Measurements from ENCODE around the gene SDF2L1. TPM values are rescaled to one million over a fixed set of nuclear protein-coding genes. Genes with fewer than 3 reads are reported as not detected.
"Not testable (repeated sequence)": the region's sequence is repeated elsewhere in the genome, so short reads cannot be mapped to it uniquely, and the experiment has no call there.

The SDF2L1 gene
- total RNA-seq, 1 donor from 2014 or later: 24.0 TPM

DNA sequence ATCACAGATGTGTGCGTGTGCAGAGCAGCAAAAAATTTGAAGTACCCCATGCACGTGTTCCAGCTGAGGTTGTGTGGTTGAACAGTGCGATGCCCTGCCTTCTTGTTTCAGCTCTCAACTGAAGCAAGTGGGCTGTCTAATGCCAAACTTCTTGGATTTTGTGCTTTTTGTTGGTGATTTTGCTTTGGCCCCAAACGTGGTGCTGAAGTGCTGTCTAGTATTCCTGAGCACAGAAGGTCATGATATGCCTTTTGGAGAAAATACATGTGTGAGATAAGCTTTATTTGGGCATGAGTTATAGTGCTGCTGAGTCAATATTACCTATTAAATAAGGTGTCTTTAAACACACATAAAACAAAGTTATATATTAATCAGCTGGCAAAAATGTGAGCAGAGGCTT lies 26.4 kb upstream of the SDF2L1 start:
- H3K27ac Mint-ChIP-seq (ENCODE audit: unreplicated experiment): no peak overlapping the region
- H3K27me3 Mint-ChIP-seq (ENCODE audit: unreplicated experiment): peaks cover 9% of the 10 kb centered on the region
- no peak for DNase-seq
- no peak for TF ChIP-seq CTCF (IDR thresholded peaks at IDR 0.05; ENCODE audit: partially characterized antibody, unreplicated experiment)
- peaks cover 7% of the 10 kb centered on the region for H3K9me3 Mint-ChIP-seq (ENCODE audit: unreplicated experiment)
- H3K36me3 Mint-ChIP-seq (ENCODE audit: unreplicated experiment): no peaks in the 10 kb centered on the region
- H3K4me1 Mint-ChIP-seq (ENCODE audit: low read depth, unreplicated experiment): peaks cover 4% of the 10 kb centered on the region
- no peak overlapping the region for H3K4me3 Mint-ChIP-seq (ENCODE audit: unreplicated experiment)

DNA sequence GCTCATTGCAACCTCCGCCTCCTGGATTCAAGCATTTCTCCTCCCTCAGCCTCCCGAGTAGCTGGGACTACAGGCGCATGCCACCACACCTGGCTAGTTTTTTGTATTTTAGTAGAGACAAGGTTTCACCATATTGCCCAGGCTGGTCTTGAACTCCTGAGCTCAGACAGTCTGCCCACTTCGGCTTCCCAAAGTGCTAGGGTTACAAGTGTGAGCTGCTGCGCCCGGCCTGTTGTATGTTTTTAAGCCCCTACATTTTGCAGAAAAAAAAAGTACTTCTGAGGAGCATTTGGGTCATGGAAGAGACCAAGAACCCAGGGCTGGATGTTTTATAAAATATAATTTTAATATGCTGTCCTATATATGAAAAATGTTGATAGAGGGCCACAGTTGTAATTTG lies 24.8 kb upstream of the SDF2L1 start:
- H3K36me3 Mint-ChIP-seq (ENCODE audit: unreplicated experiment); H3K27ac Mint-ChIP-seq (ENCODE audit: unreplicated experiment); DNase-seq; H3K4me1 Mint-ChIP-seq (ENCODE audit: low read depth, unreplicated experiment); H3K4me3 Mint-ChIP-seq (ENCODE audit: unreplicated experiment); H3K27me3 Mint-ChIP-seq (ENCODE audit: unreplicated experiment); H3K9me3 Mint-ChIP-seq (ENCODE audit: unreplicated experiment): not testable (repeated sequence)

DNA sequence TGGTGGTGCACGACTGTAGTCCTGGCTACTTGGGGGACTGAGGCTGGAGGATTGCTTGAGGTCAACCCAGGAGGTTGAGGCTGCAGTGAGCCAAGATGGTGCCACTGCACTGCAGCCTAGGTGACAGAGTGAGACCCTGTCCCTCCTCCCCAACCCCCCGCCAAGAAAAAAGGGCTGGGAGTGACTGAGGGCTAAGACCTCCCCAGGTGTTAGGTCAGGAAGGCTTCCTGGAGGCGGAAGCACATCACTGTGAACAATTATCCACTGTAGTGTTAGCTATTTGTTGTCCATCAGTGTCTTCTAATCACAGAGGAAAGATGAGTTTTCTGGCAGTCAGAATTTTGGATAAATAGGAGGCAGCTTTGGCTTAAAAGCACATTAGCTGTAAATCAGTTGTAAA lies 21.1 kb upstream of the SDF2L1 start:
- H3K9me3 Mint-ChIP-seq (ENCODE audit: unreplicated experiment): peaks cover 11% of the 10 kb centered on the region
- TF ChIP-seq CTCF (IDR thresholded peaks at IDR 0.05; ENCODE audit: partially characterized antibody, unreplicated experiment): no peak

DNA sequence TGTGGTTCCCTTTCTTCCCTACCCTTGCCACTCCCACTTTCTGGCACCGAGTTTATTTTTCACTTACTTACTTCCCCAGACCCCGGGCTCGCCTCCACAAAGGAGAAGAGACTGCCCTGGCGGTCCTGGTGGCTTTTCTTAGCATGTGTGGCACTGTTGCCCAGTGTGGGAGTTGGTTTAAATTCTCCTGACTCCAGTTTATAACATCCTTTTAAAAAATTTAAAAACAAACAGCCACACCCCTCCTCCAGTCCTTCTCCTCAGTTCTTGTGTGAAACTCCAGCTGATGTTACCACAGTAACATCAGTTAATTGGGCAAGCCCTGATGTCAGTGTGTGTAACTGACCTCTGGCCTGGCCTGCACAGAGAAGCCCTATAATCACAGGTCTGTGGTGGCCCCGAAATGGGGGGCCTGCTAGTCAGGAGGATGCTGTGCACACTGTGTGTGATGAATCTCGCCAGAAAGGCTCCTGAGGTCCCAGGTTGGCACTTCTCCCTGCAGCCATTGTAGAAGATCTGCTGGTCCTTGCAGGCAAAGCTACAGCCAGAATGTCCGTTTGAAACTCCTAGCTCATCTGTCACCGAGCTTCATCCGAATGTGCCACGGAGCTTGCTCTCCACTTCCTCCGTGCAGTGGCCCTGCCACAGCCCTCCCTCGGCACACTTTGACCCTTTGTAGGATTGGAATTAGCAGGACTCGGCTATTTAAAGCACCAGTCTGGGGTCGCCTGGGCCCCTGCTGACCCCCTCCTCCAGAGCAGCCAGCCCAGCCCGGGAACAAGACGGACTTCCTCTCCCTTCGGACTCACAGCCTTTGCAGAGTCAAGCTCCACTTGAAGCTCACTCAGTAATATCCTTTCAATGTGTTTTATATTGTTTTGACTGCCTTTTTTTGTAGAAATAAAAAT lies 19.8 kb upstream of the SDF2L1 start:
- H3K9me3 Mint-ChIP-seq (ENCODE audit: unreplicated experiment): peaks cover 15% of the 10 kb centered on the region
- peak overlapping the region; percentile 22 for H3K27ac Mint-ChIP-seq (ENCODE audit: unreplicated experiment)
- peaks cover 3% of the 10 kb centered on the region for H3K27me3 Mint-ChIP-seq (ENCODE audit: unreplicated experiment)
- peak overlapping the region; percentile 49 for H3K4me3 Mint-ChIP-seq (ENCODE audit: unreplicated experiment)
- no peak for TF ChIP-seq CTCF (IDR thresholded peaks at IDR 0.05; ENCODE audit: partially characterized antibody, unreplicated experiment)
- H3K4me1 Mint-ChIP-seq (ENCODE audit: low read depth, unreplicated experiment): peaks cover 41% of the 10 kb centered on the region
- DNase-seq: no peak
- H3K36me3 Mint-ChIP-seq (ENCODE audit: unreplicated experiment): no peaks in the 10 kb centered on the region

More for the DNA sequence above, 21.1 kb upstream of the SDF2L1 start:
- peaks cover 33% of the 10 kb centered on the region for H3K4me1 Mint-ChIP-seq (ENCODE audit: low read depth, unreplicated experiment)
- no peaks in the 10 kb centered on the region for H3K36me3 Mint-ChIP-seq (ENCODE audit: unreplicated experiment)
- DNase-seq: no peak
- no peak overlapping the region for H3K27ac Mint-ChIP-seq (ENCODE audit: unreplicated experiment)
- H3K27me3 Mint-ChIP-seq (ENCODE audit: unreplicated experiment): no peaks in the 10 kb centered on the region
- no peak overlapping the region for H3K4me3 Mint-ChIP-seq (ENCODE audit: unreplicated experiment)

GRCh38 chr22:21622919-21623647 lies 19.0 kb upstream of the SDF2L1 start:
- H3K9me3 Mint-ChIP-seq (ENCODE audit: unreplicated experiment): peaks cover 21% of the 10 kb centered on the region
- no peak for TF ChIP-seq CTCF (IDR thresholded peaks at IDR 0.05; ENCODE audit: partially characterized antibody, unreplicated experiment)
- peaks cover 48% of the 10 kb centered on the region for H3K4me1 Mint-ChIP-seq (ENCODE audit: low read depth, unreplicated experiment)
- no peak overlapping the region for H3K27ac Mint-ChIP-seq (ENCODE audit: unreplicated experiment)
- no peaks in the 10 kb centered on the region for H3K36me3 Mint-ChIP-seq (ENCODE audit: unreplicated experiment)
- peak overlapping the region; percentile 49 for H3K4me3 Mint-ChIP-seq (ENCODE audit: unreplicated experiment)
- no peak for DNase-seq
- H3K27me3 Mint-ChIP-seq (ENCODE audit: unreplicated experiment): peaks cover 3% of the 10 kb centered on the region

Data from glutamatergic neuron (in vitro differentiated cells).